Stimulated activated CD4-positive, alpha-beta T cell treated with anti-CD3 and anti-CD28 coated beads, Interleukin-2, amount 100 ng/mL, for 4 hours (primary cell): ENCODE results near the gene MYCN.
"Not testable (repeated sequence)": the region's sequence is repeated elsewhere in the genome, so short reads cannot be mapped to it uniquely, and the experiment has no call there.

Experiments used
- DNase-seq: peaks from one replicate; pipeline ENCODE4 v3.0.0-alpha.2; 2020; ENCODE audit warnings: low read depth

Gene MYCN

DNA sequence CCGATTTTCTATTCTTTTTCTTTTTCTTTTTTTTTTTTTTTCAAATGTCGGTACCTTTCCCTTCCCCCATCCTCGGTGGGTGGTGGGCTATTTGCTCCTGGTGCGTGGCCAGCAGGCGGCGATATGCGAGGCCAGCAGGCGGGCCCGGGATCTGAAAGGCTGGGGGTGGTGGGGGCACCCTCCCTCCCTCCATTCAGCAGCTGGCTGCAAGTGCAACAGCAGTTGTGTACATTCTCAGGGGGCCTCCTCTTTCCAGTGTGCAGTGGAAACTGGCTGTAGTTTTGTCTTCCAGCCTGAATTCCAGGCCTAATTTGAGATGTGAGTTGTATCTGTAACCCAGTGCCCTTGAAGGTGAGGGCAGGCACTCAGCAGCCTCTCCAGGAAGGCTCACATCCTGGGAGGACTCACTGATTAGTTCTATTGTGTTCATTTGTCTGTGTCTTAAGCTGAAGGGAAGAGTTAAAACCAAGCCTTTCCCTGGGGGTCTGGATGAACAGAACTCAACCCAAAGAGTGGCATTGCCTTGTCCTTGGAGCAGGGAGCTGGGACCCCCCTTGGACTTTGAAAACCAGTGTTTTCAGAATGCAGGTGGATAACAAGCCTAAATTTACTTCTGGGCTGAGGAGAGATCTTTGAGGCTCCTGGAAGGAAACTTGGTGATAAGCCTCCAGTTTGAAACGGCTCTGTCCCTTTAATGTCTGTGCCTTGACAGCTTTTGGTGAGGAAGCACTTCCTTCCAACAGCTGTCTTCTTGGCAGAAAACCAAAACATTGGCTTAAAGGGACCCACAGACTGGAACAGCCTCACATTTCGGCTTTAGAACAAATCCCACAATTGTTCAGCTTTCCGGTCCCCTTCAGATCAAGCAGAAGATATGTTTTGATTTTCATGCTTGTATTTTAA, 3.3 kb downstream of the MYCN start:
- no peak for DNase-seq

DNA sequence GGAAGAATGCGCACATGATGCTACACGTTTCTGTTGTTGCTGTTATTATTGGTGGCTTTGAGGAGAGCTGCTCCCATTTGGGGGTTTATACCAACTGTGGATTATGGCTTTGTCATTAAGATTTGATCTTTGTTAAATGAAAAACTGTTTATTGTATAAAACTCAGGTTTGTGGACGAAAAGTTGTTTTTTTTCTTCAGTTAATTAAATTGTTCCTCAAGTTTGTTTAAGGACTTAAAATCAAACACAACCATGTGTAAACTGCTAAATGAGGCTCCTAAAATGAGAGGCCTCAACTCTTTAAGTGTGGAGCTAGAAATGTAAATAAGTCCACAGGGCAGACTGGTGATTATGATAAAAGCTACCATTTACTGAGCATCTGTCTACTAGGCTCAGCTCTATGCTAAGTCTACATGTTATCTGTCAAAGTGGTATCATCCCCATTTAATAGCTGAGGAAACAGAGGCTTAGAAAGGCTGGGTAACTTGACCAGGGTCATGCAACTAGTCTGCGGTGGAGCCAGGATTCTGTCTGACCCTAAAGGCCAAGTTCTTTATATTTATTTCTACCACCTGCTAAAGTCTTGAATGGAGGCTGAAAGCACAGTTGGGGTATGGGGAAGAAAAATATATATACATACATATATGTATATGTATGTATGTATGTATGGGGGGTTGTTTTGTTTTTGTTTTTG, 4.1 kb downstream of the MYCN start:
- no peak for DNase-seq

DNA sequence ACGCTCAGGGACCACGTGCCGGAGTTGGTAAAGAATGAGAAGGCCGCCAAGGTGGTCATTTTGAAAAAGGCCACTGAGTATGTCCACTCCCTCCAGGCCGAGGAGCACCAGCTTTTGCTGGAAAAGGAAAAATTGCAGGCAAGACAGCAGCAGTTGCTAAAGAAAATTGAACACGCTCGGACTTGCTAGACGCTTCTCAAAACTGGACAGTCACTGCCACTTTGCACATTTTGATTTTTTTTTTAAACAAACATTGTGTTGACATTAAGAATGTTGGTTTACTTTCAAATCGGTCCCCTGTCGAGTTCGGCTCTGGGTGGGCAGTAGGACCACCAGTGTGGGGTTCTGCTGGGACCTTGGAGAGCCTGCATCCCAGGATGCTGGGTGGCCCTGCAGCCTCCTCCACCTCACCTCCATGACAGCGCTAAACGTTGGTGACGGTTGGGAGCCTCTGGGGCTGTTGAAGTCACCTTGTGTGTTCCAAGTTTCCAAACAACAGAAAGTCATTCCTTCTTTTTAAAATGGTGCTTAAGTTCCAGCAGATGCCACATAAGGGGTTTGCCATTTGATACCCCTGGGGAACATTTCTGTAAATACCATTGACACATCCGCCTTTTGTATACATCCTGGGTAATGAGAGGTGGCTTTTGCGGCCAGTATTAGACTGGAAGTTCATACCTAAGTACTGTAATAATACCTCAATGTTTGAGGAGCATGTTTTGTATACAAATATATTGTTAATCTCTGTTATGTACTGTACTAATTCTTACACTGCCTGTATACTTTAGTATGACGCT, 5.8 kb downstream of the MYCN start:
- no peak for DNase-seq

DNA sequence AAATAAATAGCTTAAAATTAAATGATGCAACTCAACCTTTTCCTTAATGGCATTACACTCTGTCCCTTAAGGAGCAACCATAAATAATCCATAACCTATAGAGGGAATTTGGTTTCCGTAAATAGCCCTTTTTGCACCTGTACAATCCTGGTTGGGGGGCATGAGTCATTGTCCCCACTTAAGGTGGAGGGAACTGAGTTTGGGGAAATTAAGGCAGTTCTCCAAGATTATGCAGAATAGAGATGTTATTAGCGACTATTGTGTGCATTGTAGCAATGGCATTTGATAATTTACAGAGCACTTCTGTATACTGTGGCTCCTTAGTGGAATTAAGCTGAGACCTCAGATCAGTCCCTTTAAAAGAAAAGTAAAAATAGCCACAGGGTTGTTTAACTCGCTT, 6.6 kb downstream of the MYCN start:
- no peak for DNase-seq

DNA sequence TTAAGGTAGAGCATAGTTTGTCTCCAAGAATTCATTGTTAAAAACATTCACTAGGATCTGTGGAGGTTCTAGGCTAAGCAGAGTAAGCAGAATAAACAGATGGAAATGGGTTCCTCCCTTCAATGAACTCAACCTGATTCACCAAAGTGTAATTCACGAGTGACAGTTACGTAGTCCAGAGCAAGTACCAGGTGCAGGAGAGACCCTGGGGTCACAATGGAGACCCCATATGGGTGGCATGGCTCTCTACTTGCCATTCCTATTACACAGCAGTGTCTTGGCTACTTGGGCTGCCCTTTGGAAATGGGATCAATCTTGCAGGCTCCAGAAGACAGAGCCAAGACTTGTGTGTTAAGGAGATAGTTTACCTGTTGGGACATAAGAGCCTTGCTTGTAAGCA, 7.1 kb downstream of the MYCN start:
- no peak for DNase-seq

DNA sequence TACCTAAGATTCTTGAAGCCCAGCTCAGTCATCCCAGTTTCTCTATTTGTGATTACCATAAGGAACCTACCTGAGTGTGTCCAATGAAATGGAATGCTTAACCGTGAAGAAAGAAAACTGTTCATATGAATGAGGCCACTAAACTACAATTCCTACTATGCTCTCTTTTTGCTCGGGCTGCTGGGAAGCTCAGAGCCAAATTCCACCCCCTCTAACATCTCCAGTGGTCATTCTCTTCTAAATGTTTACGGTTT, 8.3 kb downstream of the MYCN start:
- no peak for DNase-seq

DNA sequence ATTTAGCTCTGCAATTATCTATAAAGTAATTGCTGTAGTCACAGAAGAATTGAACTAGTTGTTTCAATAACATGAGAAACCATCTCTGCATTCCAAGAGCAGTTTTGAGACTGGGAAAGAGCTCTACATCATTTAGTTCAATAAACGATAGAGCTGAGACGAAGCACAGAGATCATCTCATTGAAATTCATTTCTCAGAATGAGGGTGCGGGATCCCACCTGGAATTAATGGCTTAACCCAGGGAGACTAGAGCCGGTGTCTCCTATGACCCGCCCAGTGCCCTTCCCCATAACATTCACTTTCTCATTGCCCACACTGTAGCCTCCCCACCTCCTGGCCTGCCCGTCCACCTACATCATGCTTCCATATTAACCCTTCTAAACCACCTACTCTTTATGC, 8.8 kb downstream of the MYCN start:
- DNase-seq: no peak

DNA sequence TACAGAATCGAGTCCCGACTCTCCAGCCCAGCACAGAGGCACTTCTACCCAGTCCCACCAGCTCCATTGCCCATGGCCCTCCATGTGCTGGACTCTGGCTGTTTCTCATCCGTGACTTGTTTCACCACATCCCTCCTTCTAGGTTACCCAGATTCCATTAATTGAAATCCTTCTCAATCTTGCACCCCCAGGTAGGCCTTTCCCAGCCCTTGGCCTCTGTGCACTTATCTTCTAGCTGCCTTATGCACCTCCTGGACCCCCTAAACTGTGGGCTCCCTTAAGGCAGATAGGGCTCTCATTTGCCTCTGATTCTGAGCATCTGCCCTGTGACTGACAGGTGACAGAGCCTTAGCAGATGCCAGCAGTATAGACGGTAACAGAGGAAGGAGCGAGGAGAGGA, 9.2 kb downstream of the MYCN start:
- no peak for DNase-seq

DNA sequence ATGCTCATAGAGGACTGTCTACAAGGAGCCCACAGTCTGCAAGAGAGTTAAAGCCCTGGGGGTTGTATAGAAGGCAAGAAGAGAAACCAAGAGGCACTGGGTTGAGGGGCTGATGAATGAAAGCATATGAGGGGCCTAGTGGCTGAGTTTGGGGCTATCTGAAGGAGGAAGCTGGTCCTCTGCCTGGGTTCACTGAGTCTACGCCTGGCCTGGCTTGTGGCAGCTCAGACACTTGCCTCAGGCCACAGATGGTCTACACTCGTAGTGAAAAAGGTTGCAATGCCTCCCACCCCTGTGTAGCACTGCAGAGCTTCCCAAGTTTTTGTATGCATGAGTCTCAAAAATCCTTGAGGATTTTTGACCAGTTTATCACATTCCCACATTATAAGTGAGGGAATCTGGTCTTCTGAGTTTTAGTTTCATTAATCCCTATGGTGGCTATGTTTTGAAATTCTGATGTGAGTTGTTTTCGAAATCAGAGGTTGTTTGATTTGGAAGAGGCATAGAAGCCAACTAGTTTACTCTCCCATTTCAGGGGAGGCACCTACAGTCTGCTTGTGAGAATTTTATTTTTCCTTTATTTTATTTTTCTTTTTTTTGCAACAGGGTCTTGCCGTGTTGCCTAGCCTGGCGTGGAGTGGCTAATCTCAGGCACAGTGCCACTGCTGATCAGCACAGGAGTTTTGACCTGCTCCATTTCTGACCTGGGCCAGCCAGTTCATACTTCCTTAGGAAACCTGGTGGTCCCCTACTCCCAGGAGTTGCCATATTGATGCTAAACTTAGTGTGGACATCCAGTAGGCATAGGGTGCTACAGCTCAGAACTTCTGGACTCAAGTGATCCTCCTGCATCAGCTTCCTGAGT, 10.0 kb downstream of the MYCN start:
- DNase-seq: no peak

DNA sequence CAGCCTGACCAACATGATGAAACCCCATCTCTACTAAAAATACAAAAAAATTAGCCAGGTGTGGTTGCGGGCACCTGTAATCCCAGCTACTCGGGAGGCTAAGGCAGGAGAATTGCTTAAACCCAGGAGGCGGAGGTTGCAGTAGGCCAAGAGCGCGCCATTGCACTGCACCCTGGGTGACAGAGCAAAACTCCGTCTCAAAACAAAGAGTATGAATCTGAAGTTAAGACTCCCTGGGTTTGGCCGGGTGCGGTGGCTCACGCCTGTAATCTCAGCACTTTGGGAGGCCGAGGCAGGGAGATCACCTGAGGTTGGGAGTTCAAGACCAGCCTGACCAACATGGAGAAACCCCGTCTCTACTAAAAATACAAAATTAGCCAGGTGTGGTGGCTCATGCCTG, 11.6 kb downstream of the MYCN start:
- DNase-seq: not testable (repeated sequence)

DNA sequence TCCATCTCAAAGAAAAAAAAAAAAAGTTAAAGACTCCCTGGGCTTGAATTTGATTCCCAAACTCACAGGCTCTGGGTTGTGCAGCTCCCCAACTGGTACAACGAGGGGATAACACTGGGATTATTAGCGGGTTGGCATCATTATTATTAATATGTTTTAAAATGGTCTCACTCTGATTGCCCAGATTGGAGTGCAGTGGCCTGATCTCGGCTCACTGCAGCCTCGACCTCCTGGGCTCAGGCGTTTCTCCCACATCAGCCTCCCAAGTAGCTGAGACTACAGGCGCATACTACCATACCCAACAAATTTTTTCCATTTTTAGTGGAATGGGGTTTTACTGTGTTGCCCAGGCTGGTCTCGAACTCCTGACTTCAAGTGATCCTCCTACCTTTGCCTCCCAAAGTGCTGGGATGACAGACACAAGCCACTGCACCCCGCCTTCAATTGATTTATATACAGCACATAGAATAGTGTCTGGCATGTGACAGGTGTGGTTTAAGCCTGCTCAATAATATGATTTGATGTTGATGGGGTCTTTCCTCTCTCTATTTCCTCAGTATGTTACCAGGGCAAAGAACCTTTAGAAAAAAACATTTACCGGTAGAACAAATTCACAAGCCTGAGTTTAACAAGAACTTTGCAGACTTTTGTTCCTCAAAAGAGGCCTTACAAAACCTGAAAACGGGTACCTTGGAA, 12.2 kb downstream of the MYCN start:
- DNase-seq: no peak

DNA sequence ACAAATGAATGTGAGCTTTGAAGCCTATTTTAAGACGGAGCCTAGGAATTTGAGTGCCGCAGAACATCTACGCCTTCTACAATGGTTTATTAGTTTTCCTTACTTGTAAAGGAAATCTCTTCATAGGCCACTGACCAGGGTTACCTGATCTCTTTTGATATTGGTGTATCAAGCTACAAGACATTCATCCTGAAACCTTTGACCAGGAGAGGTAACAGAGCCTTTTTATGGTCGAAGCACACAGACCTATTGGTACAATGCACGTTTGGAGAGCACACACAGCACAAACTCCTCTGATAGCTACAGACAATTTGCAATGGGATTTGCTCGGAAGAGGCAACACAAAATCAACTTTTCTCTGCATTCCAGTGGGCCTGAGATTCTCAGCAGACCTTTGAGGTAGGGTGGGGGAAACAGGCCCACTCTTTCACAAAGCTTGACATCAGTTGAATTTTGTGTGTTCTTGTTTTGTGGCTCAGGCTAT, 12.8 kb downstream of the MYCN start:
- DNase-seq: no peak

DNA sequence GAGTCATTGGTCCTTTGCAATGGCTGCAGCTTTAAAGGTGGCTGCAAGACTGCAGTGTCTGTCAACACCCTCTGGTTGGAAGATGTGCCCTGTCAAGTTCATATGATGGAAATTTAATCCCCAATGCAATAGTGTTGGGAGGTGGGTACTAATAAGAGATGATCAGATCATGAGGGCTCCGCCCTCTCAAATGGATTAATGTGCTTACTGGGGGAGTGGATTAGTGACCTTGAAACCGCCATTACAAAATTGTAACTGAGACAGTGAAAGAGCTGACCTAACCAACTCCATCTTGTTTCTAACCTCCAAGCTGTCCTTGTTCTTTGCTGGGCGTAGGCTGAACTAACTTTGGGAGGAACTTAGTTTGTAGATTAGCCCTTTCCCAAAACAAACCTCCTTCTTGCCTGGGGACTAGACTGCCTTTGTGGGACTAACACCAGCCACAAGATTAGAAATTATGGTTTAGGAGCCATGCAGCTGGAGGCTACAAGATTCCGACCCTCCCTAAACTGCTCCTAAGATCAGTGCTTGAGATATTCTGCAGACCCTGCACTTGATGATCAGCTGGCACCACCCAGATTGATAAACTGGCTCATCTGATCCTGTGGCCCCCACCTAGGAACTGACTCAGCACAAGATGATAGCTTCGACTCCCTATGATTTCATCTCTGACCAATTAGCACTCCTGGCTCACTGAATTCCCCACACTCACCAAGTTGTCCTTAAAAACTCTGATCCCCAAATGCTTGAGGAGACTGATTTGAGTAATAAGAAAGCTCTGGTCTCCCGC, 13.7 kb downstream of the MYCN start:
- DNase-seq: no peak

DNA sequence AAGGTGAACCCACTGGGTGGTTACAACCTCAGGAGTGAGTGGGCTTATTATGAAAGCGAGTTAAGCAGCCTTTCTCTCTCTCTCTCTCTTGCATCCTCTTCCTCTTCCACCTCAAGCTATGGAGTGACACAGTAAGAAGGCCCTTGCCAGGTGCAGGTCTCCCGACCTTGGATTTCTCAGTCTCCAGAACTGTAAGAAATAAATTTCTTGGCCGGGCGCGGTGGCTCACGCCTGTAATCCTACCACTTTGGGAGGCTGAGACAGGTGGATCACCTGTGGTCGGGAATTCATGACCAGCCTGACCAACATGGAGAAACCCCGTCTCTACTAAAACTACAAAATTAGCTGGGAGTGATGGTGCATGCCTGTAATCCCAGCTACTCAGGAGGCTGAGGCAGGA, 14.4 kb downstream of the MYCN start:
- no peak for DNase-seq

DNA sequence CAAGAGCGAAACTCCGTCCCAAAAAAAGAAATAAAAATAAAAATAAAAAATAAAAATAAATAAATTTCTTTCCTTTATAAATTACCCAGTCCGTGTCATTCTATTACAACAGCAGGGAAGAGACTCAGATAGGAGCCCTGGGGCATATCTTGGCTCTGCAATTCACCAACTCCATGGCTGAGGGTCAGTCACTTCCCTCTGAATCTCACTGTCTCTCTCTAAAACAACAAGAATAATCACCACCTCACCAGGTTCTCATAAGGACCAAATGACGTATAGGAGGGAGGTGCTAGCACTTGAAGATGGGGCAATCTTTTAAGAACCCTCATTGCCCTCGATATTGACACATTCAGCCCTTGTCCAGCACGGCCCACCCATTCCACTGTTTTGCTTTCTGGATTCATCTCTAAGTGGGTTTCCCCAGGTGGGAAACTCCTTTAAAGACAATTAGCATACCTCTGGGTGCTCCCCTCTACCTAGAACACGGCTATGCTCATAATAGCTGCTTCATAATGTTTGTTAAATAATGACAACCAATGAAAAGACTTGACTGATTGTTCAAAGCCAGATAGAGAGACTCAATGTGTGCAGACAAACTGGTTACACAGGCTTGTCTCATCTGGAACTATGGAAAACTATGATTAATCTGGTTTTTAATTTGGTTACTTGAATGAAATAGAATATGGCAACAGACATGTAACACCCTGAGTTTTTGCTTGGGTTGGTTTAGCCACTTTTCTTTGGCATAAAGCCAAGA, 15.1 kb downstream of the MYCN start:
- no peak for DNase-seq

DNA sequence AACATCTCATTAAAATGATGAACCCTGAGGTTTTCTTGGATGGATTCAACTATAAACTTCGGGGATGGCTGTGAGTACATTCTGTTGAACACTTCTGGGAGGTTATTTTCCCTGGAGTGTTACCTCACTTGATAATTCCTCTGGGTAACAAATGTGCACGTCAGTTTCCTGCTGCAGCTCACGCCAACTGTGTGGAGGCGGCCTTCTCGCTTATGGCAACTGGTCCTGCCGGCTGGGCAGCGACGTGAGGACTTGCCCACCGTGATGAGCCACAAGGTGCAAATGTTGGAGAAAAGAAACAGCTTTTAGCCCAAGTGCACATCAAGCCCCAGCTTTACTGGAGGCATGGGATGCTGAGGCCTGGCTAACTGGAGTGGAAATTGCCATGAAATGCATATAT, 15.9 kb downstream of the MYCN start:
- DNase-seq: no peak

DNA sequence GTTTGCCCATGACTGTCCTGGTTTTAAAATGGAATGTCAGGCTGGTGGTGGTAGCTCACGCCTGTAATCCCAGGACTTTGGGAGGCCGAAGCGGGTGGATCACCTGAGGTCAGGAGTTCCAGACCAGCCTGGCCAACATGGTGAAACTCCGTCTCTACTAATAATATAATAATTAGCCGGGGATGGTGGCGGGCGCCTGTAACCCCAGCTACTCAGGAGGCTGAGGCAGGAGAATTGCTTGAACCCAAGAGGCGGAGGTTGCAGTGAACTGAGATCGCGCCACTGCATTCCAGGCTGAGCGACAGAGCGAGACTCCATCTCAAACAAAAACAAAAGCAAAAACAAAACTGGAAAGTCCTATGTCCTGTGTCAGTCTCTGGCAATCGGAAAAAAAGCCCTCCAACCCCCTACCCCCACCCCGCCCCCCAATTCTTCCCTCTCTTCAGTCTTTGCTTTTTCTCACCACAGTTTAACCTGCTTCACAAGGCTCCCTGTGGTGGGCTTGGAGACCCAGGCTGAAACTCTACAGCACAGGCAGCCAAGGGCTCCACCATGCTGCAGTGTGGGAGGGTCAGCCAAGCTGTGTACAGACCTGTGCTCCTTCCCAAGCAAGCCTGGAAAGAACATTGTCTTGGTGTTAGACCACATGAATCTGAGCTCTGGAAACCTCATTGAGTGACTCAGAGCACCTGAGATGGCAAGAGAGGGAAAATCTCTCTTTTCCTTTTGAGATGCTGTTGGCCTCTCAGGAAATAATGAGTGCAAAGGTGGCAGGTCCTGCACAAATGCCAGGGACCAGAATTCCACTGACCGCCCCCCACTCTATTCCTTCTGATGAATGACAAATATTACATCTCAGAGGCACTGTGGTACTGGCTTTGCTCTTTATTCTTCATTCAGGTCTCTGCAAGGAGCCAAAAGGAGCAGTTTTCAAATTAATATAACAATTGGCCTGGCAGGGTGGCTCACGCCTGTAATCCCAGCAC, 16.7 kb downstream of the MYCN start:
- DNase-seq: no peak

DNA sequence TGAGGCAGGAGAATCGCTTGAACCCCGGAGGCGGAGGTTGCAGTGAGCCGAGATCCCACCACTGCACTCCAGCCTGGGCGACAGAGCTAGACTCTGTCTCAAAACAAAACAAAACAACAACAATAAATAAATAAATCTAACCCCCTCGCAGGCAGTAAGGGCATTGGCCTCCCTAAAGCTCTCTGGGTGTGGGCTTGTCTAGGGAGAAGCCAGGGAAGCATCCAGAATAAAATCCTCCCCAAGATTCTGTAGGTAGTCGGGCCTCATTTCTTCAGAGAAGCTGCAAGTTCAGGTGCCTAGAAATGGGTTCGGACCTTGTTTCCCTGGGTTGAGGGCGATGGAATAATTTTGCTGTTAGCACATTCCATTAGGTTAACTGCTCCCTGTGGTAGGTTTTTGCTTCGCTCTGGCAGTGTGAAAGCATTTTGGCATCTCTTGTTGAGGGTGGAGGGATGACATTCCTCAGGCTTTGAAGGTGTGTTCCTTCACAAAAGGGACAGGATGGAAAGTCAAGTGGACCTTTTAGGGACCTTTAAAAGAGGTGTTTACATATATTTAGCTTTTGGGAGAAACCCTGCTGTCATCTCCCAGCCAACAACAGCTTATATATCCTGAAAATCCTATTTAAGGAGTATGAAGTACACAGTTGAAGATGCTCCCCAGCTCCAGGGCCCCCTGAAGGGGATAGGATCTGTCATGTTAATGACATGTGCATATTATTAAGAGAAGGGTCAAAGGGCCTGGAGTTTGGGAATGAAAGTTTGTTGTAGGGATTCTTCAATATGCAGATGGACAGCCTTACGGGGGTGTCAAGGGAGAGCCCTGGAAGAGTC, 17.7 kb downstream of the MYCN start:
- DNase-seq: no peak
